Measurements from ENCODE around the gene S100A10.

- no peak for TF ChIP-seq CEBPB (IDR thresholded peaks at IDR 0.05; ENCODE audit: low read depth, low read length)
- no peak for TF ChIP-seq CHD1 (IDR thresholded peaks at IDR 0.05; ENCODE audit: low read depth, low read length)
- no peak for TF ChIP-seq RAD21 (IDR thresholded peaks at IDR 0.05; ENCODE audit: low read length)
- no peak for TF ChIP-seq CTCF (conservative IDR thresholded peaks at IDR 0.05; ENCODE audit: low read depth, low read length)
- TF ChIP-seq POLR2A (IDR thresholded peaks at IDR 0.05; ENCODE audit: low read depth, low read length) = no peak
- no peak for TF ChIP-seq MAFK (IDR thresholded peaks at IDR 0.05; ENCODE audit: low read depth, low read length)
- TF ChIP-seq RFX5 (IDR thresholded peaks at IDR 0.05; ENCODE audit: low read depth, low read length) = no peak
- no peak for TF ChIP-seq MXI1 (IDR thresholded peaks at IDR 0.05; ENCODE audit: borderline replicate concordance, low read depth, low read length)
Observed at GRCh38 chr1:152021569-152021968, 27.9 kb upstream of the S100A10 start.

Measured in IMR-90 (cell line).